HG03045 (cell line): ENCODE measurements around the gene DSCAML1.

Experiments
- ATAC-seq: cut with Tn5 transposase; IDR thresholded peaks from one replicate; pipeline ENCODE4 v1.9.1; 2021; ENCODE audit warnings: mild to moderate bottlenecking, moderate library complexity; ENCODE audit not compliant: unreplicated experiment

DSCAML1 gene

GRCh38 chr11:117441146-117441975, 355.7 kb downstream of the DSCAML1 start:
- ATAC-seq: no peak

DNA sequence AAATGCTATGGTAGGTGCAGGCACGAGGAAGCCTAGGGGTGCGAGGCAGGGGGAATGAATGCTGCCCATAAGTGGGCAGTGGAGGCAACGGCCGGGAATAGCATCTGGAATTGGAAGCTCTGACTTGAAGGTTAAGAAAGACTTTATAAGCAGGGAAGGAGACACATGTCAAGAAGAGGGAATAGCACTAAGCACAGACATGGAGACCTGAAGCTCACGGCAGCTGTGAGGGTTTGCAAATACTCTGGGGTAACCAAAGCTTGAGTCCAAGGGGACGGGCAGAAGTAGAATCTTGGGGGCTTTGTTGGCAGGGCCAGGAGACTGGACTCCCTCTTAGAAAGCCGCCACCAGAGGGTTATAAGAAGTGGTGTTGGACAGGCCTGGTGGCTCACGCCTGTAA, 356.8 kb downstream of the DSCAML1 start:
- no peak for ATAC-seq

DNA sequence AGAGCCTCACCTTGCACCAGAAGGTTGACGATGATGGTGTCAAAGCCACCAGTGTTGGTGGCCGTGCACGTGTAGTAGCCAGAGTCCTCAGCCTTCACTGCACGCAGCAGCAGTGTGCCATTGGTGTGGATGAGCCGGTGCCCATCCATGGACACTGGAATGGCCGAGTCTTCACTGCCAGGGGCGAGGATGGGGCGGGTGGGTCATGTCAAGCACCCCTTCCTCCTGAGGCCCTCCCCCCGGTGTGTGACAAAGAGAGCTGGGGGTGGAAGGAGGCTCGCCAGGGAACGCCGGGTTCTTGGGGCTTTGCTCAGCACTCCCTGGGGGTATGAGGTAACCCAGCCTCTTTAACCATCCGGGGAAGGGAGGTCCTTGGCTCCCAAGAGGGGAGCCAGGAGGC, 357.8 kb downstream of the DSCAML1 start:
- no peak for ATAC-seq

GRCh38 chr11:117438371-117439000, 358.5 kb downstream of the DSCAML1 start:
- no peak for ATAC-seq

- no peak for ATAC-seq
These were observed 359.3 kb downstream of the DSCAML1 start for GRCh38 chr11:117437791-117438130.

DNA sequence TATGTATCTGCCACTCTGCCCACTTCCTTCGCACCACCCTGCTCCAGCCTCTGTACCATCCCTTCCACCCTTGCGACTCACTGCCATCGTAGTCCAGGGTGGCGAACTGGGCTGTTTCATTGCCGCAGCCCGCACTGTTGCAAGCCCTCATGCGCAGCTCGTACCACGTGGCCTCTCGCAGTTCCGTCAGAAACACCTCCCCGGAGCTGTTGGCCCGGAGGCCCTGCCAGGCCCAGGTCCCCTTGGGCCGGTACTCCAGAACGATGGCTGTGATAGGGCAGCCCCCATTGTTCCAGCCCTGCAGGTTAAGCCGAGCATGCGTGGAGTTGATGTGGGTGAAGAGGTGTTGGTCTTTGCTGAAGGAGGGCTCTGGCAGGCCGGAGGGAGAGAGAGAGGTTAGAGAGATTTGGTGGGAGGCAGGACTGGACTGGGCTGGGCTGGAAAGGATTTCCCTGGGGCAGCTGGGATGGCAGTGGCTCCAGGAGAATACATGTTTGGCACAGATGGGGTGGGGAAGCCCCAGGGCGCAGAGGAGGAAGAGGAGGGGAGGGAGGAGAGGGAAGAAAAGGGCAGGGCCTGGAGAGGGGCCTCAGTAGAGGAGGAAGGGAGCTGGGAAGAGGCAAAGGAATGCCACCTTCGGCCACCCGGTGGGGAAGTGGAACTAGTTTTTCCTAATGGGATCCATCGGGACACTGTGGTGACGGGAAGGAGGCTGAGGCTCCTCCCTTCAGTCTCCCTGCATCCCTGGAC, 359.8 kb downstream of the DSCAML1 start:
- no peak for ATAC-seq

DNA sequence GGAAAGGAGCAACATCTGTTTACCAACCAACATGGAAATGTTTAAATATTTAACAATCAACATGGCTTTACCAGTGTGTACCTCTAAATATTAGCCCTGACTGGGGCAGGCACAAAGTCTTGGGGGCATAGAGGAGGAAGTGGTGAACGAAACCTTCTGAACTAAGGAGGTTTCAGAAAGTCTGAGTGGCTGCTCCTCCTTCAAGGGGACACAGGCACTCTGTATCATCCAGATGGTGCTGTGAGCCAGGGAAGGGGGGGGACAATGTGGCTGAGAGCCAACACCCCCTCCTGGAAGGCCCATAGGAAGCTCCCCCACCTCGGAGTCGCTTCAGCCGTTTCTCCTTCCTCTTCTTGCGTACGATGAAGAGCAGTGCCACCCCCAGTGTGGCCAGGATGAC, 361.7 kb downstream of the DSCAML1 start:
- ATAC-seq: no peak

DNA sequence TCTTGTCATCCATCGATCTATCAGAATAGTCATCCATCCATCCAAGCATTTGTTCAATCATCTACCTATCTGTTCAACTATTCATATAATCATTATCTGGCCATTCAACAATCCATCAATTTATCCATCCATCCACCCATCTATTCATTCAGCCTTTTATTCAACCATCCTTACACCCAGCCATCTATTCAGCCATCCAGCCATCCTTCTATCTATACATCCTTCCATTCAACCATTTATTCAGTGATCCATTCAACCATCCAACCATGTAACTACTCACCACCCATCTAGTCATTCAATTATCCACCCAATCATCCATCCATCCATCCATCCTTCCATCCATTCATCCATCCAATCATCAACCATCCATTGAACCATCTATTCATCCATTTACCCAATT, 362.5 kb downstream of the DSCAML1 start:
- ATAC-seq: no peak

GRCh38 chr11:117433717-117434116, 363.3 kb downstream of the DSCAML1 start:
- no peak for ATAC-seq

- ATAC-seq: no peak
These were observed 365.6 kb downstream of the DSCAML1 start for GRCh38 chr11:117431436-117431835.

GRCh38 chr11:117430293-117430955, 366.6 kb downstream of the DSCAML1 start:
- ATAC-seq: no peak

DNA sequence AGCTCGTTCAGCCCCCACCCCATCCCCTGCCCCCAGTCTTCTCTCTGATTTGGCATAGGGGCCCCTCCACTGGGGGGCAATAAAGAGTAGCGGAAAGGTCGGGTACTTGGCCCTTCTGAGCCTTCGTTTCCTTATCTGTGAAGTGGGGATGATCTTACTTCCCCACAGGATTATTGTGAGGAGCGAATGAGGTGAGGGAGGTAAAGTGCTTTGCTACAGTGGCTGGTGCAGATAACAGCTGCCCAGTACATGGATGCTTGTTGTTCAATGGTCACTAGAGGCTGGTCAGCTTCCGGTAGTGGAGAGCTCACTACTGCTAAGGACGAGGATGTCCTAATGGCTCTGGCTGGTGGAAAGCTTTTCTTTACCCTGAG, 368.2 kb downstream of the DSCAML1 start:
- no peak for ATAC-seq

GRCh38 chr11:117428186-117428855, 368.7 kb downstream of the DSCAML1 start:
- ATAC-seq: no peak

- ATAC-seq: no peak
These were observed 369.6 kb downstream of the DSCAML1 start for GRCh38 chr11:117427356-117427874.

- no peak for ATAC-seq
These were observed 370.1 kb downstream of the DSCAML1 start for GRCh38 chr11:117426941-117427340.

DNA sequence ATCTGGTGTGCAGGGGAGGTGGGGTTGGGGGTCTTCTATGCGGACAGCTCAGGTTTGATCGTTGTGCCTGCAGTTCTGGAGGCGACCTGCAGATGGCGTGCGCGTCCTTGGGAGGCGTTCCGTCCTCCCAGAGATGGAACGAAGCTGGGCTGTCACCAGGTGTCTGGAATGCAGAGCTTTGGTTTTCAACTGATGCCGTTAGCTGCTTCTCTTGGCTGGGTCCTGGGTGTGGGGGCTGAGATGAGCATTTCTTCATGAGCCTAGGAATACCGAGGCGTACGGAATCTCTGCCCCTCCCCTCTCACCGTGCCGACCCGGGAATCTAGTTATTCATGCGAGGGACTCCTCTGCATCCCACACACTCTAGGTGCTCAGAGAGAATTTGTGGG, 370.7 kb downstream of the DSCAML1 start:
- ATAC-seq: no peak

GRCh38 chr11:117425679-117426296, 371.2 kb downstream of the DSCAML1 start:
- no peak for ATAC-seq

DNA sequence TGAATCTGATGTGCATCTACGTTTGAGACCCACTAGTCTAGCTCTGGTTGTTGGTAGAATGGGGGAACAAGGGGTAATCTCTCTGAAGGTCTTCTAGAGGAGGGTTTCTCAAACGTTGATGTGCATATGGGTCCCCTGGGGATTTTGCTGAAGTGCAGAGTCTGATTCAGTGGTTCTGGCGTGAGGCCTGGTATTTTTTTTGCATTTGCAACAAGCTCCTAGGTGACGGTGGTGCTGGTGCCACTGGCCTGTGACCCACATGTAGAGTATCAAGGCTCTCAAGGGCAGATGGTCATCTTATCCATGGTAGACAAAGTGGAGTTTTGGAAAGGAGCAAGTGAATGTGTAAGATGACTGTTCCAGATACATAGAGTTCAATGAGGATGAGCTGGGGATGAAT, 372.2 kb downstream of the DSCAML1 start:
- ATAC-seq: no peak

- ATAC-seq: no peak
These were observed 373.9 kb downstream of the DSCAML1 start for GRCh38 chr11:117423046-117423575.

GRCh38 chr11:117421476-117421875, 375.5 kb downstream of the DSCAML1 start:
- no peak for ATAC-seq
